Stimulated activated CD4-positive, alpha-beta T cell treated with anti-CD3 and anti-CD28 coated beads, Interleukin-15, amount 100 ng/mL, for 48 hours (primary cell): ENCODE results near the gene MPG.

ENCODE experiments used
- DNase-seq, 2 donors: peaks; one replicate each; pipeline ENCODE4 v3.0.0-alpha.2; 2020; ENCODE audit warnings: low read depth in 2 of 2

MPG gene

GRCh38 chr16:83781-84615 lies 6.0 kb downstream of the MPG start:
- no peak for DNase-seq

GRCh38 chr16:84718-85406 lies 6.8 kb downstream of the MPG start:
- DNase-seq: peak; percentile 54

- DNase-seq: no peak
These were observed 7.4 kb downstream of the MPG start for GRCh38 chr16:85407-85782.

- DNase-seq: no peak
These were observed 7.8 kb downstream of the MPG start for GRCh38 chr16:85865-86264.

GRCh38 chr16:86483-86952 lies 8.5 kb downstream of the MPG start:
- no peak for DNase-seq

GRCh38 chr16:88613-89012 lies 10.6 kb downstream of the MPG start:
- DNase-seq: no peak

GRCh38 chr16:89391-90302 lies 11.6 kb downstream of the MPG start:
- no peak for DNase-seq

GRCh38 chr16:91484-91883 lies 13.5 kb downstream of the MPG start:
- DNase-seq: no peak

- no peak for DNase-seq
These were observed 14.7 kb downstream of the MPG start for GRCh38 chr16:92431-93339.

GRCh38 chr16:94918-95265 lies 16.9 kb downstream of the MPG start:
- DNase-seq: no peak

GRCh38 chr16:96935-97381 lies 18.9 kb downstream of the MPG start:
- peak; percentile 75 to 88 for DNase-seq

GRCh38 chr16:97822-98221 lies 19.8 kb downstream of the MPG start:
- DNase-seq: no peak

GRCh38 chr16:100989-101388 lies 23.0 kb downstream of the MPG start:
- no peak for DNase-seq

- DNase-seq: no peak
These were observed 23.6 kb downstream of the MPG start for GRCh38 chr16:101586-101985.

GRCh38 chr16:102060-102855 lies 24.2 kb downstream of the MPG start:
- DNase-seq: no peak

GRCh38 chr16:104355-104754 lies 26.3 kb downstream of the MPG start:
- DNase-seq: no peak

GRCh38 chr16:104928-105327 lies 26.9 kb downstream of the MPG start:
- no peak for DNase-seq

- DNase-seq: no peak
These were observed 27.5 kb downstream of the MPG start for GRCh38 chr16:105521-105920.

- peak; percentile 27 for DNase-seq
These were observed 28.7 kb downstream of the MPG start for GRCh38 chr16:106623-107324.
